WTC11 (cell line): ENCODE measurements around the gene LMO1. TPM values are rescaled to one million over a fixed set of nuclear protein-coding genes. Genes with fewer than 3 reads are reported as not detected.

Source experiments
- ATAC-seq: fragments of 200-7000 bp; cut with Tn5 transposase; 2 replicates; pipeline ENCODE4 v1.10.0; 2021; ENCODE audit warnings: mild to moderate bottlenecking, moderate library complexity
- CTCF ChIA-PET: fragments of 300-600 bp; sonication (Branson Sonifier 250); formaldehyde crosslinking; loops from one replicate; lab custom pipeline; 2021; ENCODE audit warnings: antibody characterized with exemption; lab: Charles Lee
- POLR2A ChIA-PET: fragments of 350-600 bp; sonication (Branson Sonifier 250); formaldehyde crosslinking; loops from one replicate; lab custom pipeline; 2021; ENCODE audit warnings: antibody characterized with exemption; lab: Charles Lee
- DNase-seq: peaks from one replicate; pipeline ENCODE4 v3.0.0; 2021; ENCODE audit warnings: low spot score
- H3K27ac Mint-ChIP-seq: 2 replicates; pipeline ENCODE4 v1.8.0; 2021; ENCODE audit warnings: mixed read lengths
- H3K27me3 Mint-ChIP-seq: 2 replicates; pipeline ENCODE4 v1.8.0; 2021; ENCODE audit warnings: low read depth, mild to moderate bottlenecking, moderate library complexity, mixed read lengths
- H3K36me3 Mint-ChIP-seq: 2 replicates; pipeline ENCODE4 v1.8.0; 2021; ENCODE audit warnings: mixed read lengths
- H3K4me1 Mint-ChIP-seq: 2 replicates; pipeline ENCODE4 v1.8.0; 2022; ENCODE audit warnings: mixed read lengths
- H3K4me3 Mint-ChIP-seq: 2 replicates; pipeline ENCODE4 v1.8.0; 2021; ENCODE audit warnings: mild to moderate bottlenecking, moderate library complexity, mixed read lengths
- H3K9me3 Mint-ChIP-seq: 2 replicates; pipeline ENCODE4 v1.8.0; 2021; ENCODE audit warnings: mixed read lengths
- SMAD4 ChIP-seq: sonication (generic); formaldehyde crosslinking; IDR thresholded peaks from 2 replicates; pipeline ENCODE4 v1.8.0; 2022; ENCODE audit warnings: mild to moderate bottlenecking, missing genetic modification reagents
- SOX15 ChIP-seq: fragments of 250-450 bp; sonication (Bioruptor Pico); IDR thresholded peaks from 2 replicates; pipeline ENCODE4 v1.9.0; 2021; ENCODE audit warnings: mild to moderate bottlenecking
- ZNF121 ChIP-seq: sonication (generic); formaldehyde crosslinking; IDR thresholded peaks from 2 replicates; pipeline ENCODE4 v1.8.0; 2023; ENCODE audit warnings: missing genetic modification reagents
- ZNF138 ChIP-seq: sonication (generic); formaldehyde crosslinking; conservative IDR thresholded peaks from 2 replicates; pipeline ENCODE4 v1.8.1; 2022; ENCODE audit warnings: mild to moderate bottlenecking, moderate library complexity, missing genetic modification reagents
- total RNA-seq: library from RNA; stranded (reverse); gene quantifications from 3 replicates; pipeline ENCODE4 v1.2.3, GENCODE V29; 2021
- TF ChIP-seq, protein P1 (sequence below): sonication (generic); formaldehyde crosslinking; IDR thresholded peaks from 2 replicates; pipeline ENCODE4 v1.8.1; 2022; ENCODE audit warnings: mild to moderate bottlenecking, moderate library complexity, missing genetic modification reagents

LMO1 gene
- total RNA-seq, 1 experiment from 2014 or later = 0.44 TPM

DNA sequence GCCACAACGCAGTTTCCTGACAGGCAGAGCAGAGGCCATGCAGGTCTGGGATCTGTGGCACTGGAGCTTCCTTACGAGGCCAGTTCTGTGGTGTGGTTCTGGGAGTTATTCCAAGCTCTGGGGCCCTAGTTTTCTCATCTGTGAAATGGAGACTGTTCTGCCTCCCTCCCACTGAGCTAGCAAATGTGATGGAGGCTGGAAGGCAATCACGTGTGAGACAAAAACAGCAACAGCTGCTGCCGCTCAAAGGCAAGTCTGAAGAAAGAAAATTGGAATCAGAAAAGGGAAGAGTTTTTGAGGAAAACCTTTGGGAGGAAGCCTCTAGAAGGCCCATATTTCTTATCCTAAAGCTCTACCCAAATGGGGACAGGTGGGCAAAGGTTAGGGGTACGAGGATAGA is 86.5 kb downstream of the LMO1 start:
- CTCF ChIA-PET = interaction anchor here (1.1 to 1.2 kb wide), 2 partner anchors 16 to 87 kb away, joined by 3 to 5 read pairs; partner anchors contain the start of gene LMO1
- DNase-seq = no peak
- no peak overlapping the region for H3K27ac Mint-ChIP-seq
- no peak for ATAC-seq
- H3K36me3 Mint-ChIP-seq = no peaks in the 10 kb centered on the region
- H3K27me3 Mint-ChIP-seq = peaks cover 33% of the 10 kb centered on the region
- H3K4me3 Mint-ChIP-seq = no peak overlapping the region
- H3K9me3 Mint-ChIP-seq = no peaks in the 10 kb centered on the region
- POLR2A ChIA-PET = no interaction called here
- H3K4me1 Mint-ChIP-seq = no peaks in the 10 kb centered on the region; the same call in 1 of the 2 replicates
- TF ChIP-seq SMAD4 = no peak
- TF ChIP-seq ZNF138 (CRISPR knock-in tag) = no peak
- TF ChIP-seq ZNF121 (CRISPR knock-in tag) = no peak
- TF ChIP-seq, protein P1, sequence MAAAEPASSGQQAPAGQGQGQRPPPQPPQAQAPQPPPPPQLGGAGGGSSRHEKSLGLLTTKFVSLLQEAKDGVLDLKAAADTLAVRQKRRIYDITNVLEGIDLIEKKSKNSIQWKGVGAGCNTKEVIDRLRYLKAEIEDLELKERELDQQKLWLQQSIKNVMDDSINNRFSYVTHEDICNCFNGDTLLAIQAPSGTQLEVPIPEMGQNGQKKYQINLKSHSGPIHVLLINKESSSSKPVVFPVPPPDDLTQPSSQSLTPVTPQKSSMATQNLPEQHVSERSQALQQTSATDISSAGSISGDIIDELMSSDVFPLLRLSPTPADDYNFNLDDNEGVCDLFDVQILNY (CRISPR knock-in tag) = no peak
- no peak for TF ChIP-seq SOX15 (CRISPR knock-in tag)

Other genes with a start within 250 kb of the LMO1 start
- gene TUB, start 182.7 kb downstream of the LMO1 start, total RNA-seq = 29.2 to 32.1 TPM (median 30.0 TPM) in 3 replicates
- gene RIC3, start 94.9 kb downstream of the LMO1 start, total RNA-seq = 15.0 to 17.6 TPM (median 15.7 TPM) in 3 replicates